Fibroblast of lung (primary cell): ENCODE results near the gene NR2F1-AS1. TPM values are rescaled to one million over a fixed set of nuclear protein-coding genes. Genes with fewer than 3 reads are reported as not detected.

ENCODE experiments used
- DNase-seq, 2 donors: peaks; one replicate each; pipeline versions ENCODE4 v3.0.0 to v3.0.0-alpha.2; 2010; ENCODE audit warnings: low read depth in 2 of 2
- H2AFZ ChIP-seq: 2 replicates; pipeline ENCODE4 v1.5.1; 2012; ENCODE audit warnings: low read length, control low read depth, inconsistent platforms
- H3K27ac ChIP-seq: 2 replicates; pipeline ENCODE4 v1.5.1; 2011; ENCODE audit warnings: low read length, control low read depth; ENCODE audit not compliant: insufficient read depth
- H3K27me3 ChIP-seq: 2 replicates; pipeline ENCODE4 v1.5.1; 2011; ENCODE audit warnings: mild to moderate bottlenecking, low read length; ENCODE audit not compliant: control insufficient read depth, insufficient read depth
- H3K36me3 ChIP-seq: 2 replicates; pipeline ENCODE4 v1.5.1; 2011; ENCODE audit warnings: low read length; ENCODE audit not compliant: control insufficient read depth, insufficient read depth
- H3K4me1 ChIP-seq: 2 replicates; pipeline ENCODE4 v1.5.1; 2011; ENCODE audit warnings: low read length; ENCODE audit not compliant: control insufficient read depth, insufficient read depth; ENCODE audit errors: extremely low read depth
- H3K4me2 ChIP-seq: 2 replicates; pipeline ENCODE4 v1.5.1; 2011; ENCODE audit warnings: low read length, control low read depth; ENCODE audit not compliant: insufficient read depth; ENCODE audit errors: extremely low read depth
- H3K4me3 ChIP-seq, 4 experiments: fragments of 200-600 bp in 1 of 4; sonication (generic) in 1 of 4; replicated peaks in 1 of 4; 2 replicates each; pipeline ENCODE4 v1.5.1; 2011 to 2016; ENCODE audit warnings: low read length in 4 of 4, low read depth in 3 of 4, mild to moderate bottlenecking in 3 of 4, control low read depth in 2 of 4, inconsistent platforms in 1 of 4, mixed read lengths in 1 of 4; ENCODE audit not compliant: insufficient read depth in 1 of 4; ENCODE audit errors: control extremely low read depth in 1 of 4
- H3K79me2 ChIP-seq: 2 replicates; pipeline ENCODE4 v1.5.1; 2012; ENCODE audit warnings: mild to moderate bottlenecking, low read length, inconsistent platforms; ENCODE audit not compliant: control insufficient read depth, insufficient read depth
- H3K9ac ChIP-seq: 2 replicates; pipeline ENCODE4 v1.5.1; 2011; ENCODE audit warnings: mild to moderate bottlenecking, low read length, control low read depth; ENCODE audit not compliant: insufficient read depth
- H3K9me3 ChIP-seq: 2 replicates; pipeline ENCODE4 v1.5.1; 2012; ENCODE audit warnings: low read depth, low read length; ENCODE audit not compliant: control insufficient read depth, insufficient read depth
- H4K20me1 ChIP-seq: 2 replicates; pipeline ENCODE4 v1.5.1; 2011; ENCODE audit warnings: low read length; ENCODE audit not compliant: control insufficient read depth, insufficient read depth; ENCODE audit errors: extremely low read depth
- EZH2 ChIP-seq: IDR thresholded peaks from 2 replicates; pipeline ENCODE4 v1.5.1; 2012; ENCODE audit warnings: low read length, control low read depth, mild to moderate bottlenecking; ENCODE audit errors: missing control alignments
- polyA plus RNA-seq, 2 donors: library from polyadenylated mRNA; depleted of rRNA in 1 of 2; stranded (reverse) in 1 of 2; unstranded in 1 of 2; fragments of >200 nt; gene quantifications; 2 replicates each; pipeline ENCODE4 v1.2.1, GENCODE V29; 2011 to 2012; ENCODE audit warnings: missing spikeins in 1 of 2
- total RNA-seq: library from RNA; depleted of rRNA; stranded (reverse); fragments of >200 nt; gene quantifications from 2 replicates; pipeline ENCODE4 v1.2.1, GENCODE V29; 2014
- TF ChIP-seq, protein P1 (sequence below), 2 donors: IDR thresholded peaks in 1 of 2; conservative IDR thresholded peaks in 1 of 2; 1 replicate in 1 of 2; 2 replicates in 1 of 2; pipeline ENCODE4 v1.5.1; 2011 to 2012; ENCODE audit warnings: low read length in 2 of 2, control low read depth in 1 of 2, inconsistent platforms in 1 of 2, low read depth in 1 of 2, mild to moderate bottlenecking in 1 of 2

The NR2F1-AS1 gene
- total and polyA plus RNA-seq, 2 donors (not counting 1 experiment from before 2014, with no cell fraction given): 29.6 to 44.6 TPM

GRCh38 chr5:93359960-93360305 lies 221.1 kb downstream of the NR2F1-AS1 start:
- Histone ChIP-seq H3K9ac (no peak overlapping the region), H3K9me3 (no peaks in the 10 kb centered on the region), H3K36me3 (no peaks in the 10 kb centered on the region), H3K4me3 (no peak overlapping the region), H2AFZ (peak overlapping the region; percentile 74), H3K4me2 (peak overlapping the region; percentile 62), H4K20me1 (no peaks in the 10 kb centered on the region), H3K27me3 (no peaks in the 10 kb centered on the region), H3K79me2 (no peaks in the 10 kb centered on the region), H3K4me1 (peaks cover 4% of the 10 kb centered on the region), H3K27ac (peak overlapping the region; percentile 68)
- no peak for DNase-seq
- TF ChIP-seq, protein P1, sequence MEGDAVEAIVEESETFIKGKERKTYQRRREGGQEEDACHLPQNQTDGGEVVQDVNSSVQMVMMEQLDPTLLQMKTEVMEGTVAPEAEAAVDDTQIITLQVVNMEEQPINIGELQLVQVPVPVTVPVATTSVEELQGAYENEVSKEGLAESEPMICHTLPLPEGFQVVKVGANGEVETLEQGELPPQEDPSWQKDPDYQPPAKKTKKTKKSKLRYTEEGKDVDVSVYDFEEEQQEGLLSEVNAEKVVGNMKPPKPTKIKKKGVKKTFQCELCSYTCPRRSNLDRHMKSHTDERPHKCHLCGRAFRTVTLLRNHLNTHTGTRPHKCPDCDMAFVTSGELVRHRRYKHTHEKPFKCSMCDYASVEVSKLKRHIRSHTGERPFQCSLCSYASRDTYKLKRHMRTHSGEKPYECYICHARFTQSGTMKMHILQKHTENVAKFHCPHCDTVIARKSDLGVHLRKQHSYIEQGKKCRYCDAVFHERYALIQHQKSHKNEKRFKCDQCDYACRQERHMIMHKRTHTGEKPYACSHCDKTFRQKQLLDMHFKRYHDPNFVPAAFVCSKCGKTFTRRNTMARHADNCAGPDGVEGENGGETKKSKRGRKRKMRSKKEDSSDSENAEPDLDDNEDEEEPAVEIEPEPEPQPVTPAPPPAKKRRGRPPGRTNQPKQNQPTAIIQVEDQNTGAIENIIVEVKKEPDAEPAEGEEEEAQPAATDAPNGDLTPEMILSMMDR (conservative IDR thresholded peaks at IDR 0.05 in 1 of 2, IDR thresholded peaks at IDR 0.05 in 1 of 2; ENCODE audit: low read depth in 1 of 2, low read length in 2 of 2): no peak
- no peak for TF ChIP-seq EZH2

Other genes with a start within 250 kb of the NR2F1-AS1 start
- 63.7 and 90.8 TPM in 2 replicates for gene NR2F1, start 2.0 kb upstream of the NR2F1-AS1 start, total RNA-seq
- gene NR2F1, start 2.0 kb upstream of the NR2F1-AS1 start, polyA plus RNA-seq: 64.4 and 90.5 TPM in 2 replicates
- 0.51 and 0.66 TPM in 2 replicates for gene POU5F2, start 160.4 kb upstream of the NR2F1-AS1 start, total RNA-seq
- 0.01 TPM in 2 replicates for gene POU5F2, start 160.4 kb upstream of the NR2F1-AS1 start, polyA plus RNA-seq